HG03575 (cell line): ENCODE measurements around the gene CEMP1.

Experiments used
- ATAC-seq: cut with Tn5 transposase; IDR thresholded peaks from one replicate; pipeline ENCODE4 v1.9.1; 2021; ENCODE audit not compliant: unreplicated experiment, insufficient number of reproducible peaks, low FRiP score; ENCODE audit errors: extremely low read depth

CEMP1 gene

GRCh38 chr16:2492292-2492691 lies 38.9 kb downstream of the CEMP1 start:
- no peak for ATAC-seq

DNA sequence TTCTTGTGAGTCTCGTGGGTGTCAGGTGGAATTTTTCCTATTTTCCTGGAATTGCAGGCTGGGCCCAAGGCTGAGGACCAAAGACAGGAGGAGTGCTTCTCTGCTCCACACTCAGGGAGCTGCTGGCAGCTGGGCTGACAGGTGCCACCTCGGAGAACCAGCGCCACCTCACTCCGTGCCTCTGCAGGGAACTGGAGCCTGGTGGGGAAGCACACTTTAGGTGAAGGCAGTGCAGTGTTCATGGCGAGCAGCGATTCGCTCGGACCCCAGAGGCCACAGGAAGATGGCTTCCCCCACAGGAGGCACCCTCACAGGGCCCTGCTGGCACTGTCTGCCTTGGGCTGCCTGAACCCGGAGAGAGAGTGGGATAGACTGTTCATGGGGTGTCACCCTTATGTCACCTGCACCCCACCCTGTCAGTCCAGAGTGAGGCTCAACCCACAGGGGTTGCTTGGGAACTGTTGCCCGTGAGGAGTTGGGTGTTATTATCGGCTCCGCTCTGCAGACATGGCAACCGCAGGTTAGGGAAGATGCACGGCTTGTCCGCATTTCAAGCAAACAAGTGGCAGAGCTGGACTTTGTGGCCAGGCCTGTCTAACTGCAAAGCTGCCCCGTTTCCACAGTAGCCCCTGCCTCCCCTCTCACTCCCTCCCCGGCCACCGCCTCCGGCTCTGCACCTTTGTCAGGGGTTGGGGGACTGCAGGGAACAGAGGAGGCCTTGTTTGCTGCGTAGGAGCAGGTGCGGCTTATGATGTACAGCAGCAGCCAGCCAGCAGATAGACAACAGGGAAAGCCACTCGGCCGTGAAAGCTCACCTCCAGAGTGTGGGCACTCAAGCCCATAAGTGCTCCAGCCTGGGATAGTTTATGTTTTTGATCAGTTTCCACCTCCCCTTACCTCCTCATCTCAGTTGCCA lies 40.8 kb downstream of the CEMP1 start:
- ATAC-seq = no peak

DNA sequence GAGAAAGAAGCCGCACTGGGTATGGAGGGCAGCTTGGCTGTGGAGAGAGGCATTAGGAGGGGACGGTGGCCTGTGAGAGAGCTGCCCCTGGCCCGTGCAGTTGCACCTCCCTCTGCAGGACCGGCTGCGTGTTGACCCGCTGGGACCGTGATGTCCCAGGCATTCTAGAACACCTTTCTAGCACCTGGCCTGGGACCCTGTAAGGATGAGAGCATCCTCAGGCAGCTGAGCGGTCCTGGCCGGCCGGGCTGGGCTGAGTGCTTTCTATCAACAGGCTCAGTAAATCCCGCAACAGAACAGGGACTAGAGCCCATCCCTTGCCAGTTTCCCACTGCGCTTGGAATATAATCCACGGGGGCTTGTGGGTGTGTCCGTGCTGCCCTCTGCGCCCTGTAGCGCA lies 41.6 kb downstream of the CEMP1 start:
- no peak for ATAC-seq

DNA sequence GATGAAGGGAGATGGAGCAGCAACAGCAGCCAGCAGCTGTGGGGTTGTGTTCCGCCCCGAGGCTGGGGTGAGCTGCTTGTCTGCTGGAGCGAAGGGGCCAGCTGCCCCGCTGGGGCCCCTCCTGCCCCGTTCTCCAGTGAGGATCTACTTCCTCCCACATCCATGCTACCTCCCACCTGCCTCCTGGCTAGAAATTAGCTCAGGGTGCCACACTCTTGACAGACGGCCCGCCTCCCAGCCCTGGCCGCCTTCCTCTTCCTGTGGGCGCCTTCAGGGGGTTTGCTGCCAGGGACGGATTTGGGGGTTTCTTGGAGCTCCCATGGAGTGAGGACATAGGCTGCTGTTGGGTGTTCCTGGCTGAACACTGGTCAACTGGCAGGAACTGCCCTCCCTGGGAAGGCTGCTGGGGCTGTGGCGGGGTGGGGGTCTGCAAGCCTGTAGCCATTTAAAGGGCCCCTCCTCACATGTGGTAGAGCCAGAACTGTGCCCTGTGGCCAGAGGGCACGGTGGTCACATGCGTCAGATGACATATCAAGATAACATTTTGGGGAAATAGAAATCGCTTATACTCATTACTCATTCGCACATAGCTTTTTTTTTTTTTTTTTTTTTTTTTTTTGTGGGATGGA lies 43.2 kb downstream of the CEMP1 start:
- no peak for ATAC-seq

DNA sequence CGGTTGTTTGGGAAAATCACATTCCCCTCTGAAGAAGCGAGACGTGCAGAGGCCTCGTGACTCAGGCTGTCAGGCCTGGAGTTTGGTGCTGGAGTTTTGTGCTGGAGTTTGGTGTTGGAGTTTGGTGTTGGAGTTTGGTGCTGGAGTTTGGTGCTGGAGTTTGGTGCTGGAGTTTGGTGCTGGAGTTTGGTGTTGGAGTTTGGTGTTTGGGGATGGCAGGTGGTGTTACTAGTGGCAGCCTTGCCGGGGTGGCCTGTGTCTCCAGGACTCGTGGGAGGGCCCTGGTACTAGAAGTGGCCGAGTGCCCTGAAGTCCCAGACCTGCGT lies 43.7 kb downstream of the CEMP1 start:
- no peak for ATAC-seq

- no peak for ATAC-seq
These were observed 44.3 kb downstream of the CEMP1 start for GRCh38 chr16:2486645-2487516.

DNA sequence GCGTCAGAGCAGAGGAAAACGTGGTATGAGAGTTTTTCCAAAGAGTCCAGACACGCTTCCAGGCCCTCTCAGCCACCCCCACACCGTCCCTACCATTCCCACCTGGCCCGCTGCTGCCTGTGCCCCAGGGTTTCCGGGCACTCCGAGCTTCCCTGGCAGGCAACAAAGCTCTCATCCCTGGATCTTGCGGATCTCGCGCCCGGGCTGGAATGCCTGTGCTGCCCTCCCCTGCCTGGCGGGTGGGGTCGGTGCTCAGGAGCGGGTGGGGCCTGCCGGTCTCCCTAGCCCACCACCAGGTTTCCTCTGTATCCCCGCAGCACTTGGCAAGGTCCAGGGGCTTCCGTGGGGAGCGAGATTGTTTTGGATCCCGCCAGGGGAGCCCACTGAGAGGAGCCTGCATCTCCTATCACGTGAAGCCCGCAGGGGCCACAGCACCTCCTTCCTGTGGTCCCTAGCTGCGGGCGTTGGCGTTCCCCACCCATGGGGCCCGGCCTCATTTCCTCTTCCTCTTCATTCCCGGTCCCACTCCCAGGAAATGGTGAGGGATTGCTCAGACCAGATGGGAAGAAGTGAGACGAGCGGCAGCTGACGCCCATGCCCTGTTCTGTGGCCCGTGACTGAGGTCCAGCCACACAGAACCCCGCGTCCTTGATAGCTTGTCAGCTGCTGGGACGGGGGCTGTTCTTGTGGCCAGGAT lies 45.2 kb downstream of the CEMP1 start:
- no peak for ATAC-seq

DNA sequence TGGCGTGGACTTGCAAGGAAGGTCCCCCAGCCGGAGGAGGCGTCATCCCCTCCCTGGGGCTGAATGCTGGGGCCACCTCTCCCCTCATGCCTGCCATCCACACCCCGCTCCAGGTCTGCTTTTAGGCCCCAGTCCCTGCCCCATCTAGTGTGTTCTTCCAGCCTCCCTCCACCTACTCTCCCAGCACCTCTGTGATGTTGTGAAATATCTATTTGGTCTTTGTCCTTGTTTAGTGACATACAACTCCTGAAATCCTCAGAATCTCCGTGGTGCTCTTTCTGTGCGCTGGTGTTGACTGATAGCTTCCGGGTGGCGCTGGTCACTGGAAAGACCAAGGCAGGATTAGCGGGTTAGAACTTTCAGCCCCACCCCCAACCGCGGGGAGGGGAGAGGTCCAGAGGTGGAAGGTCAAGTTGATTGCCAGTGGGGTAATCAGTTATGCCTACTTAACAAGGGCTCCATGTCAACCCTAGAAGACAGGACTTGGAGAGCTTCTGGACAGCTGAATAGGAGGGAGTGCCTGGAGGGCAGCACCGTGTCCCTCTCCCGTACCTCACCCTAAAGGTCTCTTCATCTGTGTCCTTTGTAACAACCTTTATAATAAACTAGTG lies 46.2 kb downstream of the CEMP1 start:
- no peak for ATAC-seq

DNA sequence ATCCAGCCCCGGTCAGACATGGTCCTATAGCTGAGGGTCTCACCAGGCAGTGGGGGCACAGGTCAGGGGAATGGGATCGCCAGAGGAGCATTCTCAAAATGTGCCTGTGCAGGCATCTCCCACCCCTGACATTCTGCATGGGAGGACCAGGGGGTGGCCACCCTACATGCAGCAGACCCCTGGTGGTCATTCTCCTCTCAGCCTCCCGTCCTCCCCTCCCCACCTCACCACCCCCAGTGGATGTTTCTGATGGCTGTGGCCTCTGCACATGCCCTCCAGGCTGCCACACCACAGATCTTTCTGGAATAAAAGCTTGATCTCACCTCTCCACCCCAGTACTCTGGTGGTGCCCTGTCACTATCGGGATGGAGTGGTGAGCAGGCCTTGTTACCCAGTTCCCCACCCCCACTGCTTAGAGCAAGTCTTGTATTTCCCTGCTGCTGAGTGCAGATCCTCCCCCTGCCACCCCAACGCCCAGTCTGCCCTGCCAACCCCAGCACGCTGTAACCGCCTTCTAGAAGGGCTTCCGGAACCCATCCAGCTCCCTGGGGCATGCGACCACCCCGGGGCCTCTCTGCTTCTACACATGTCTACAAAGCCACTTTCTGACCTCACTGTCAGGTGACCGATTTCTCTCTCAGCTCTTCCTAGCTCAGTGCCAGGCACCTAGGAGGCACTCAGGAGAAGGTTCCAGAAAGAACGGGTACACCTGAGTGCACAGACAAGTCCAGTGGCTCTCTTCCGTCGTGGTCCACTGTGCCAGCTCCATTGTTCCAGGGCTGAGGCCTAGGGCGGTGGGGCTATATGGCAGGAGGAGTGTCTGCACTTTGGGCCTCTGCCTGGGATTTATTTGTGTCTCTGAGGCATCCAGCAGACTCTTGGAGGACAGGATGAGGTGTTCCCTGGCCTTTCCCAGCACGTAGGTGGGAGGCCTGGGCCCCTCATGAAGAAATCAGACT lies 47.0 kb downstream of the CEMP1 start:
- no peak for ATAC-seq

GRCh38 chr16:2482708-2483534 lies 48.3 kb downstream of the CEMP1 start:
- no peak for ATAC-seq

GRCh38 chr16:2482249-2482648 lies 49.0 kb downstream of the CEMP1 start:
- no peak for ATAC-seq

GRCh38 chr16:2481676-2482075 lies 49.5 kb downstream of the CEMP1 start:
- ATAC-seq = no peak

DNA sequence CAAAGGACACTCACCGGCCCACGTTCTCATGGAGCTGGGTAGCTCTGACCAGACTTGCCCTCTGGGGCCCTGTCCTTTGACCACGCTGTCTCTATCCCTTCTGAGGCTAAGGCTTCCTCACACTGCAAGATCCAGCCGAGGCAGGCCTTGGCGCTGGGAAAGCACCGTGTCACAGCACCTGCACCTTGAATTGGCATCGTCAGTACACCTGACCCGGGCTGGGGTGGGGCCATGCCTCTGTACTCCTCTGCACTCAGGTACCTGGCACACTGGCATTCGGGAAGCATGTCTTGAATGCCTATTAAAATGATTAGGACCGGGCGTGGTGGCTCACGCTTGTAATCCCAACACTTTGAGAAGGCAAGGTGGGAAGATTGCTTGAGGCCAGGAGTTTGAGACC lies 50.3 kb downstream of the CEMP1 start:
- no peak for ATAC-seq
